HFFc6 (cell line): ENCODE data around the gene ARHGEF38. TPM values are rescaled to one million over a fixed set of nuclear protein-coding genes. Genes with fewer than 3 reads are reported as not detected.
"Not testable (repeated sequence)": the region's sequence is repeated elsewhere in the genome, so short reads cannot be mapped to it uniquely, and the experiment has no call there.

Experiments used
- DNase-seq: peaks from one replicate; pipeline ENCODE4 v3.0.0-alpha.2; 2018
- H3K27ac Mint-ChIP-seq: 2 replicates; pipeline ENCODE4 v1.8.0; 2020; ENCODE audit warnings: mild to moderate bottlenecking, mixed read lengths
- H3K27me3 Mint-ChIP-seq: 2 replicates; pipeline ENCODE4 v1.8.0; 2021; ENCODE audit warnings: mild to moderate bottlenecking, moderate library complexity, mixed read lengths; ENCODE audit not compliant: insufficient read depth
- H3K36me3 Mint-ChIP-seq: 2 replicates; pipeline ENCODE4 v1.8.0; 2021; ENCODE audit warnings: low read depth, mixed read lengths
- H3K4me1 Mint-ChIP-seq: 2 replicates; pipeline ENCODE4 v1.8.0; 2020; ENCODE audit warnings: low read depth, mixed read lengths
- H3K4me3 Mint-ChIP-seq: 2 replicates; pipeline ENCODE4 v1.8.0; 2020; ENCODE audit warnings: mild to moderate bottlenecking, moderate library complexity, mixed read lengths
- H3K9me3 Mint-ChIP-seq: 2 replicates; pipeline ENCODE4 v1.8.0; 2020; ENCODE audit warnings: mild to moderate bottlenecking, mixed read lengths
- total RNA-seq, 6 experiments: library from RNA; stranded (reverse); fragmentation: NEBNext Ultra II Directional; extraction: Animal tissue kit (Norgen Biotek cat#: 25700); gene quantifications; 2 replicates in 1 of 6; 3 replicates in 5 of 6; pipeline ENCODE4 v1.2.3, GENCODE V29; 2021
- TF ChIP-seq, protein P1 (sequence below): fragments of 200-600 bp; sonication (generic); IDR thresholded peaks from 2 replicates; pipeline ENCODE4 v1.5.0; 2021; ENCODE audit warnings: antibody characterized with exemption, mild to moderate bottlenecking

The ARHGEF38 gene
- total RNA-seq, 6 experiments from 2014 or later: not detected

DNA sequence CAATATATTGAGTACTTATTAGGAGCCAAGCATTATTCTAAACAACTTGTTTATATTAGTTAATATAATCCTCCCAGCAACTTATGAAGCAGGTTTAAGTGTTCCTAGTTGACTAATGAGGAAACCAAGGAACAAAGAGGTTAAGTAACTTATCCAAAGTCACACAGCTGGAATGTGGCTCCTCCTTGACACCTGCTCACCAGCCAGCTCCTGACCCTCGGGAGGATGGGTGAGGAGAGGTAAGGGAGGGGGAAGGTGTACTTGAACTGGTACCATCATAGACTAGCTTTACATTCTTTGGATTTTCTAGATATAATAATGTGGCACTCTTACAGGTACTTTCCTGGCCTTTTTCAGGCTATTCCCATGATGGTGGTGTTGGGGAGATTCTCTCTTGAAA, 50.7 kb downstream of the ARHGEF38 start:
- no peaks in the 10 kb centered on the region; the same call in 1 of the 2 replicates for H3K4me1 Mint-ChIP-seq
- no peaks in the 10 kb centered on the region; the same call in 1 of the 2 replicates for H3K9me3 Mint-ChIP-seq
- no peak overlapping the region for H3K27ac Mint-ChIP-seq
- peaks cover 1% of the 10 kb centered on the region; the same call in 1 of the 2 replicates for H3K27me3 Mint-ChIP-seq
- TF ChIP-seq, protein P1, sequence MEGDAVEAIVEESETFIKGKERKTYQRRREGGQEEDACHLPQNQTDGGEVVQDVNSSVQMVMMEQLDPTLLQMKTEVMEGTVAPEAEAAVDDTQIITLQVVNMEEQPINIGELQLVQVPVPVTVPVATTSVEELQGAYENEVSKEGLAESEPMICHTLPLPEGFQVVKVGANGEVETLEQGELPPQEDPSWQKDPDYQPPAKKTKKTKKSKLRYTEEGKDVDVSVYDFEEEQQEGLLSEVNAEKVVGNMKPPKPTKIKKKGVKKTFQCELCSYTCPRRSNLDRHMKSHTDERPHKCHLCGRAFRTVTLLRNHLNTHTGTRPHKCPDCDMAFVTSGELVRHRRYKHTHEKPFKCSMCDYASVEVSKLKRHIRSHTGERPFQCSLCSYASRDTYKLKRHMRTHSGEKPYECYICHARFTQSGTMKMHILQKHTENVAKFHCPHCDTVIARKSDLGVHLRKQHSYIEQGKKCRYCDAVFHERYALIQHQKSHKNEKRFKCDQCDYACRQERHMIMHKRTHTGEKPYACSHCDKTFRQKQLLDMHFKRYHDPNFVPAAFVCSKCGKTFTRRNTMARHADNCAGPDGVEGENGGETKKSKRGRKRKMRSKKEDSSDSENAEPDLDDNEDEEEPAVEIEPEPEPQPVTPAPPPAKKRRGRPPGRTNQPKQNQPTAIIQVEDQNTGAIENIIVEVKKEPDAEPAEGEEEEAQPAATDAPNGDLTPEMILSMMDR: no peak
- H3K36me3 Mint-ChIP-seq: no peaks in the 10 kb centered on the region
- DNase-seq: no peak
- no peak overlapping the region for H3K4me3 Mint-ChIP-seq

DNA sequence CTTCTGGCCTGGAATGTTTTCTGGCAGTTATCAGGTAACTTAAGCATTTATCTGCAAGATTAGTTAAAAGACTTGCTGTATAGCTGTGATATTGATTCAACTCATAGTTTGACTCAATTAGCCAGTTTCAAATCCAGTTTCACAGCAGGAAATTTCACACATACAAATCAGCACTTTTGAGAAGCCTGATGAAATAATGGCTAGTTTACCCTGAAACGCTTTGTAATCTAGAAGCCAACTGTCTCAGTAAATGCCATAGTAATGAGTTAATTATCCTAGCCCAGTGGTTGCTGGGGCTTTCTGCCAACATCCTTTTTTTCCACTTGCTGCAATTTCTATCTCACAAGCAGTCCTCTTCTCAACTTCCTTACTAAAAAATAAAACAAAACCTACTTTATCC, 53.1 kb downstream of the ARHGEF38 start:
- DNase-seq: no peak
- Mint-ChIP-seq H3K36me3 (no peaks in the 10 kb centered on the region), H3K9me3 (no peaks in the 10 kb centered on the region; the same call in 1 of the 2 replicates), H3K27ac (no peak overlapping the region), H3K4me1 (no peaks in the 10 kb centered on the region; the same call in 1 of the 2 replicates), H3K27me3 (peaks cover 1% of the 10 kb centered on the region; the same call in 1 of the 2 replicates), H3K4me3 (no peak overlapping the region)
- TF ChIP-seq, protein P1: no peak

DNA sequence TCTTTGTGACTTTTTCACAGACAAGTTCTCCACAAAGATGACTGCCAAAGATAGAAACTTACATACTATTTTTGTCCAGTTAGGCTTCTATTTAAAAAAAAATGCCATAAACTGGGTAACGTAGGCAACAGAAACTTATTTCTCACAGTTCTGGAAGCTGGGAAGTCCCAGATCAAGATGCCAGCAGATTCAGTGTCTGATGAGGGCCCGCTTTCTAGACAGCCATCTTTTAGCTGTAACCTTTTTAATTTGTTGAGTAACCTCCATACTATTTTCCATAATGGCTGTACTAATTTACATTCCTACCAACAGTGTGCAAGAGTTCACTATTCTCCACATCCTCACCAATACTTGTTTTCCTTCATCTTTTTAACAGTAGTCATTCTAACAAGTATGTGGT, 55.5 kb downstream of the ARHGEF38 start:
- H3K4me1 Mint-ChIP-seq: no peaks in the 10 kb centered on the region; the same call in 1 of the 2 replicates
- no peak overlapping the region for H3K27ac Mint-ChIP-seq
- TF ChIP-seq, protein P1: no peak
- H3K27me3 Mint-ChIP-seq: no peaks in the 10 kb centered on the region
- H3K9me3 Mint-ChIP-seq: no peaks in the 10 kb centered on the region; the same call in 1 of the 2 replicates
- no peaks in the 10 kb centered on the region for H3K36me3 Mint-ChIP-seq
- no peak for DNase-seq
- H3K4me3 Mint-ChIP-seq: no peak overlapping the region

DNA sequence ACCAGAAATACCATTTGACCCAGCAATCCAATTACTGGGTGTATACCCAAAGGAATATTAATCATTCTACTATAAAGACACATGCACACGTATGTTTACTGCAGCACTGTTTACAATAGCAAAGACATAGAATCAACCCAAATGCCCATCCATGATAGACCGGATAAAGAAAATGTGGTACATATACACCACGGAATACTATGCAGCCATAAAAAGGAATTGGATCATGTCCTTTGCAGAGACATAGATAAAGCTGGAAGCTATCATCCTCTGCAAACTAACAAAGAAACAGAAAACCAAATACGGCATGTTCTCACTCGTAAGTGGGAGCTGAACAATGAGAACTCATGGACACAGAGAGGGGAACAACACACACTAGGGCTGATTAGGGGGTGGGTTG, 57.4 kb downstream of the ARHGEF38 start:
- H3K36me3 Mint-ChIP-seq, H3K4me3 Mint-ChIP-seq, H3K4me1 Mint-ChIP-seq, H3K27me3 Mint-ChIP-seq, H3K27ac Mint-ChIP-seq, H3K9me3 Mint-ChIP-seq, DNase-seq: not testable (repeated sequence)

DNA sequence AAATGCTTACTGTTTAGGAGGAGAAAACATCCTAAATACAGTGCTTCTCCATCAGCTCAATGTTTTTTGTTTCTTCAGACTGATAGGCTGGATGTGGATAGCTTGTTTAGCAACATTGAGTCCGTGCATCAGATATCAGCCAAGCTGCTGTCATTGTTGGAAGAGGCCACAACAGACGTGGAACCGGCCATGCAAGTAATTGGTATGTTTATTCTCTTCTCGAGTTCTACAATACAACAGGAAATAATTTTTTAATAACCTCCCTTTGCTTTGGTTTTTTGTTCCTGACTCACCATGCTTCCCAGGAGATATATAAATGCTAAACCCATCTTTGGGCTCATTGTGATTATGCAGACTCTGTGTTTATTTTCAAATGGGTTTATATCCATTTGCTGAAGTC, 60.9 kb downstream of the ARHGEF38 start:
- Mint-ChIP-seq H3K9me3 (no peaks in the 10 kb centered on the region), H3K4me1 (no peaks in the 10 kb centered on the region), H3K36me3 (no peaks in the 10 kb centered on the region), H3K27ac (no peak overlapping the region), H3K4me3 (no peak overlapping the region), H3K27me3 (no peaks in the 10 kb centered on the region; the same call in 1 of the 2 replicates)
- TF ChIP-seq, protein P1: no peak
- no peak for DNase-seq

DNA sequence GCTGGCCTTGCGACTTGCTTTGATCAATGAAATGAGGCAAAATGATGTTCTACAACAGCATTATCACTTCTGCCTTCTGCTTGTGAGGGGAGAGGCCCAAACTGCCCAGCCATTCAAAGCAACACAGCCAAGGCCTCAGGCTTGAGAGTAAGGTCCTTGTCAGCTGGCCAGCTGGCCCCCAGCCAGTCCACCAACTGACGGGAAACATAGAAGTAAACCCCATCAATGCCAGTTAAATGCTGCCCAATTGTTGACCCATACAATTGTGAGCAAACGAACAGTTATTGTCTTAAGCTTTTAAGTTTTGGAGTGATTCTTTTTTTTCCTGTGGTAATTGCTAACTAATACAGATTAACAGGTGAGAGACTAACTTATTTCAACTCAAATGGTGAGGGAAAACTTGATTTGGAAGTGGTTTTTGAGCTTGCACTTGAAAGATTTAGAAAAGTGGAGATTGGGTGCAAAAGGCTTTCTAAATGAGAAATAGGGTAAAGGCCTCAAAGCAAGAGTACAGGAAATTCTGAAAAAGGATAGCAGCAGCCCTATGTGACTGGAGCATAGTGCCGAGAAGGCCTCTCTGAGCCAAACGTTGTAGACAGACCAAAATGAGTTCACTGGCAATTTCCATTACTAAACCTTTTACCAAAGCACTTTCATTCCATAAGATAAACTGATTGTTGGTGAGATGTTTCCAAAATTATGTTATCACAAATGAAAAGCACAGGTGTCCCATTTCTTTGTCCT, 66.9 kb downstream of the ARHGEF38 start:
- no peaks in the 10 kb centered on the region; the same call in none of the 2 replicates for H3K27me3 Mint-ChIP-seq
- H3K4me1 Mint-ChIP-seq: no peaks in the 10 kb centered on the region; the same call in 1 of the 2 replicates
- H3K9me3 Mint-ChIP-seq: peaks cover 5% of the 10 kb centered on the region; the same call in 1 of the 2 replicates
- H3K36me3 Mint-ChIP-seq: no peaks in the 10 kb centered on the region
- no peak overlapping the region for H3K4me3 Mint-ChIP-seq
- TF ChIP-seq, protein P1: no peak
- no peak for DNase-seq
- H3K27ac Mint-ChIP-seq: no peak overlapping the region
